HG03354 (cell line): ENCODE data around the gene TM9SF3.
"Not testable (repeated sequence)": the region's sequence is repeated elsewhere in the genome, so short reads cannot be mapped to it uniquely, and the experiment has no call there.

Experiments used
- ATAC-seq: cut with Tn5 transposase; IDR thresholded peaks from one replicate; pipeline ENCODE4 v1.9.1; 2021; ENCODE audit warnings: mild to moderate bottlenecking; ENCODE audit not compliant: unreplicated experiment, poor library complexity, severe bottlenecking

TM9SF3 gene

GRCh38 chr10:96606216-96606615 lies 19.4 kb upstream of the TM9SF3 start:
- no peak for ATAC-seq

GRCh38 chr10:96600337-96600736 lies 13.5 kb upstream of the TM9SF3 start:
- no peak for ATAC-seq

- ATAC-seq = no peak
Observed at GRCh38 chr10:96598846-96599245, 12.0 kb upstream of the TM9SF3 start.

- ATAC-seq = no peak
Observed at GRCh38 chr10:96596422-96597407, 9.9 kb upstream of the TM9SF3 start.

- ATAC-seq = no peak
Observed at GRCh38 chr10:96595741-96596140, 8.9 kb upstream of the TM9SF3 start.

- no peak for ATAC-seq
Observed at GRCh38 chr10:96591946-96592345, 5.1 kb upstream of the TM9SF3 start.

GRCh38 chr10:96588616-96589419 lies 2.0 kb upstream of the TM9SF3 start:
- ATAC-seq = peak; percentile 39

- ATAC-seq = peak; percentile 31
Observed at GRCh38 chr10:96588060-96588554, 1.3 kb upstream of the TM9SF3 start.

GRCh38 chr10:96587264-96588059 lies 650 bp upstream of the TM9SF3 start:
- no peak for ATAC-seq

- ATAC-seq = peak; percentile 16
Observed at GRCh38 chr10:96585736-96586418, 935 bp downstream of the TM9SF3 start.

GRCh38 chr10:96584474-96584873 lies 2.3 kb downstream of the TM9SF3 start:
- no peak for ATAC-seq

- no peak for ATAC-seq
Observed at GRCh38 chr10:96584035-96584434, 2.8 kb downstream of the TM9SF3 start.

- no peak for ATAC-seq
Observed at GRCh38 chr10:96579133-96579532, 7.7 kb downstream of the TM9SF3 start.

- no peak for ATAC-seq
Observed at GRCh38 chr10:96578633-96579032, 8.2 kb downstream of the TM9SF3 start.

GRCh38 chr10:96578022-96578421 lies 8.8 kb downstream of the TM9SF3 start:
- no peak for ATAC-seq

GRCh38 chr10:96577069-96577468 lies 9.7 kb downstream of the TM9SF3 start:
- ATAC-seq = no peak

- ATAC-seq = no peak
Observed at GRCh38 chr10:96576277-96576980, 10.4 kb downstream of the TM9SF3 start.

GRCh38 chr10:96574564-96574963 lies 12.2 kb downstream of the TM9SF3 start:
- not testable (repeated sequence) for ATAC-seq

GRCh38 chr10:96573036-96573435 lies 13.8 kb downstream of the TM9SF3 start:
- no peak for ATAC-seq
